Measurements from ENCODE around the gene ATP13A1. TPM values are rescaled to one million over a fixed set of nuclear protein-coding genes. Genes with fewer than 3 reads are reported as not detected.
"Not testable (repeated sequence)": the region's sequence is repeated elsewhere in the genome, so short reads cannot be mapped to it uniquely, and the experiment has no call there.

ATP13A1 gene
- total RNA-seq, 2 experiments from 2014 or later = 48.7 to 55.1 TPM

- Mint-ChIP-seq H3K27ac (no peak overlapping the region), H3K36me3 (ENCODE audit: low read depth) (peaks cover 15% of the 10 kb centered on the region), H3K4me3 (no peak overlapping the region), H3K9me3 (no peaks in the 10 kb centered on the region), H3K27me3 (ENCODE audit: low read depth) (no peaks in the 10 kb centered on the region), H3K4me1 (ENCODE audit: low read depth) (peaks cover 32% of the 10 kb centered on the region)
- CTCF ChIA-PET = interaction anchor here (0.6 to 1.1 kb wide), 3 partner anchors 19 to 93 kb away, joined by 3 to 6 read pairs (median 4); partner anchors contain the start of gene GMIP
- intact Hi-C loops (cut with micrococcal nuclease) = no loop called here
- no peak for DNase-seq
These were observed 39.4 kb downstream of the ATP13A1 start for GRCh38 chr19:19624032-19624570.

- H3K36me3 Mint-ChIP-seq (ENCODE audit: low read depth) = peaks cover 13% of the 10 kb centered on the region
- no peak overlapping the region for H3K4me3 Mint-ChIP-seq
- no peaks in the 10 kb centered on the region for H3K27me3 Mint-ChIP-seq (ENCODE audit: low read depth)
- no peaks in the 10 kb centered on the region for H3K9me3 Mint-ChIP-seq
- H3K4me1 Mint-ChIP-seq (ENCODE audit: low read depth) = peaks cover 35% of the 10 kb centered on the region
- H3K27ac Mint-ChIP-seq = no peak overlapping the region
- CTCF ChIA-PET = interaction anchor here (1.1 kb wide), 1 partner anchor 47 kb away, joined by 3 read pairs; no protein-coding TSS in a partner anchor
- no peak for DNase-seq
- intact Hi-C loops (cut with micrococcal nuclease) = no loop called here
These were observed 40.1 kb downstream of the ATP13A1 start for GRCh38 chr19:19623383-19623782.

GRCh38 chr19:19619849-19620210 is 43.6 kb downstream of the ATP13A1 start:
- H3K27me3 Mint-ChIP-seq (ENCODE audit: low read depth) = no peaks in the 10 kb centered on the region
- peaks cover 42% of the 10 kb centered on the region for H3K4me1 Mint-ChIP-seq (ENCODE audit: low read depth)
- no peaks in the 10 kb centered on the region for H3K9me3 Mint-ChIP-seq
- DNase-seq = no peak
- H3K36me3 Mint-ChIP-seq (ENCODE audit: low read depth) = peaks cover 4% of the 10 kb centered on the region
- intact Hi-C loops (cut with micrococcal nuclease) = loop anchor here (2.0 kb wide), 1 partner anchor 57 kb away; no protein-coding TSS in a partner anchor
- CTCF ChIA-PET = interaction anchor here (1.3 to 1.8 kb wide), 2 partner anchors 28 to 88 kb away, joined by 3 to 5 read pairs; no protein-coding TSS in a partner anchor
- H3K4me3 Mint-ChIP-seq = no peak overlapping the region
- H3K27ac Mint-ChIP-seq = no peak overlapping the region

- no peaks in the 10 kb centered on the region for H3K27me3 Mint-ChIP-seq (ENCODE audit: low read depth)
- peak overlapping the region; percentile 81 for H3K4me3 Mint-ChIP-seq
- CTCF ChIA-PET = interaction anchor here (1.7 to 1.8 kb wide), 2 partner anchors 19 to 87 kb away, joined by 5 to 8 read pairs; no protein-coding TSS in a partner anchor
- DNase-seq = no peak
- intact Hi-C loops (cut with micrococcal nuclease) = loop anchor here (2.0 kb wide), 1 partner anchor 57 kb away; no protein-coding TSS in a partner anchor
- peaks cover 4% of the 10 kb centered on the region for H3K36me3 Mint-ChIP-seq (ENCODE audit: low read depth)
- peaks cover 43% of the 10 kb centered on the region for H3K4me1 Mint-ChIP-seq (ENCODE audit: low read depth)
- no peaks in the 10 kb centered on the region for H3K9me3 Mint-ChIP-seq
- H3K27ac Mint-ChIP-seq = peak overlapping the region; percentile 10
These were observed 44.2 kb downstream of the ATP13A1 start for GRCh38 chr19:19619181-19619848.

- peak; percentile 99 for DNase-seq
- Mint-ChIP-seq H3K4me3 (peak within 1 kb of the TSS; percentile 81), H3K27me3 (ENCODE audit: low read depth) (no peaks in the 10 kb centered on the region), H3K36me3 (ENCODE audit: low read depth) (no peaks in the 10 kb centered on the region), H3K27ac (peak within 1 kb of the TSS; percentile 46), H3K9me3 (no peaks in the 10 kb centered on the region), H3K4me1 (ENCODE audit: low read depth) (peaks cover 43% of the 10 kb centered on the region)
- CTCF ChIA-PET = interaction anchor here (1.6 to 1.8 kb wide), 3 partner anchors 12 to 86 kb away, joined by 5 to 8 read pairs (median 5); no protein-coding TSS in a partner anchor
- intact Hi-C loops (cut with micrococcal nuclease) = loop anchor here (1.0 to 2.0 kb wide), 6 partner anchors 10 to 56 kb away; partner anchors contain the start of genes ATP13A1 and LPAR2
These were observed 45.0 kb downstream of the ATP13A1 start, which contains the start of gene PBX4 for GRCh38 chr19:19618219-19619051. Gene PBX4, minus strand, starts transcription at chr19:19618687. Its CDS starts 58 bp downstream, at chr19:19618629.

GRCh38 chr19:19615086-19615485 is 48.4 kb downstream of the ATP13A1 start:
- Mint-ChIP-seq H3K27ac (no peak overlapping the region), H3K4me1 (ENCODE audit: low read depth) (peaks cover 55% of the 10 kb centered on the region), H3K4me3 (no peak overlapping the region), H3K27me3 (ENCODE audit: low read depth) (no peaks in the 10 kb centered on the region), H3K36me3 (ENCODE audit: low read depth) (peaks cover 5% of the 10 kb centered on the region), H3K9me3 (no peaks in the 10 kb centered on the region)
- CTCF ChIA-PET = no interaction called here
- intact Hi-C loops (cut with micrococcal nuclease) = no loop called here
- DNase-seq = peak; percentile 68

- H3K4me1 Mint-ChIP-seq (ENCODE audit: low read depth) = peaks cover 57% of the 10 kb centered on the region
- H3K4me3 Mint-ChIP-seq = no peak overlapping the region
These were observed 50.0 kb downstream of the ATP13A1 start for GRCh38 chr19:19613506-19613905.

GRCh38 chr19:19610376-19611202 is 52.9 kb downstream of the ATP13A1 start:
- no peaks in the 10 kb centered on the region for H3K9me3 Mint-ChIP-seq
- peaks cover 13% of the 10 kb centered on the region for H3K36me3 Mint-ChIP-seq (ENCODE audit: low read depth)
- no peaks in the 10 kb centered on the region for H3K27me3 Mint-ChIP-seq (ENCODE audit: low read depth)
- DNase-seq = no peak
- CTCF ChIA-PET = no interaction called here
- H3K4me3 Mint-ChIP-seq = no peak overlapping the region
- H3K27ac Mint-ChIP-seq = no peak overlapping the region
- intact Hi-C loops (cut with micrococcal nuclease) = no loop called here
- peaks cover 58% of the 10 kb centered on the region for H3K4me1 Mint-ChIP-seq (ENCODE audit: low read depth)

More at GRCh38 chr19:19613506-19613905, 50.0 kb downstream of the ATP13A1 start:
- no peak for DNase-seq
- peaks cover 9% of the 10 kb centered on the region for H3K36me3 Mint-ChIP-seq (ENCODE audit: low read depth)
- H3K9me3 Mint-ChIP-seq = no peaks in the 10 kb centered on the region
- no peak overlapping the region for H3K27ac Mint-ChIP-seq
- intact Hi-C loops (cut with micrococcal nuclease) = no loop called here
- CTCF ChIA-PET = no interaction called here
- H3K27me3 Mint-ChIP-seq (ENCODE audit: low read depth) = no peaks in the 10 kb centered on the region

- Mint-ChIP-seq H3K4me1 (ENCODE audit: low read depth) (peaks cover 61% of the 10 kb centered on the region), H3K27ac (peak overlapping the region; percentile 89)
- not testable (repeated sequence) for DNase-seq; H3K27me3 Mint-ChIP-seq (ENCODE audit: low read depth); H3K4me3 Mint-ChIP-seq; H3K9me3 Mint-ChIP-seq; H3K36me3 Mint-ChIP-seq (ENCODE audit: low read depth)
- CTCF ChIA-PET = interaction anchor here (1.2 to 3.2 kb wide), 5 partner anchors 11 to 74 kb away, joined by 3 to 10 read pairs (median 4); partner anchors contain the start of gene GMIP
- intact Hi-C loops (cut with micrococcal nuclease) = loop anchor here (1.0 kb wide), 3 partner anchors 8 to 15 kb away; partner anchors contain the start of gene PBX4
These were observed 56.8 kb downstream of the ATP13A1 start for GRCh38 chr19:19606686-19607085.

- H3K4me1 Mint-ChIP-seq (ENCODE audit: low read depth) = peaks cover 67% of the 10 kb centered on the region
- intact Hi-C loops (cut with micrococcal nuclease) = loop anchor here (1.0 kb wide), 3 partner anchors 8 to 15 kb away; partner anchors contain the start of gene PBX4
- CTCF ChIA-PET = interaction anchor here (0.6 to 3.2 kb wide), 7 partner anchors 12 to 74 kb away, joined by 3 to 10 read pairs (median 4); partner anchors contain the start of gene GMIP
- DNase-seq = peak; percentile 77
- peak overlapping the region; percentile 89 for H3K27ac Mint-ChIP-seq
- H3K27me3 Mint-ChIP-seq (ENCODE audit: low read depth) = no peaks in the 10 kb centered on the region
- H3K9me3 Mint-ChIP-seq = no peaks in the 10 kb centered on the region
- H3K4me3 Mint-ChIP-seq = peak overlapping the region; percentile 19
- peaks cover 8% of the 10 kb centered on the region for H3K36me3 Mint-ChIP-seq (ENCODE audit: low read depth)
These were observed 57.5 kb downstream of the ATP13A1 start for GRCh38 chr19:19606021-19606420.

GRCh38 chr19:19602713-19603324 is 60.7 kb downstream of the ATP13A1 start:
- H3K36me3 Mint-ChIP-seq (ENCODE audit: low read depth) = peaks cover 4% of the 10 kb centered on the region

More at GRCh38 chr19:19602713-19603324, 60.7 kb downstream of the ATP13A1 start:
- CTCF ChIA-PET = interaction anchor here (0.6 to 0.8 kb wide), 2 partner anchors 19 to 41 kb away, joined by 3 read pairs; partner anchors contain the start of gene GMIP
- peak overlapping the region; percentile 84 for H3K27ac Mint-ChIP-seq
- H3K4me1 Mint-ChIP-seq (ENCODE audit: low read depth) = peaks cover 75% of the 10 kb centered on the region
- intact Hi-C loops (cut with micrococcal nuclease) = no loop called here
- H3K27me3 Mint-ChIP-seq (ENCODE audit: low read depth) = no peaks in the 10 kb centered on the region
- no peak overlapping the region for H3K4me3 Mint-ChIP-seq
- DNase-seq = no peak
- no peaks in the 10 kb centered on the region for H3K9me3 Mint-ChIP-seq
